Measurements from ENCODE around the gene SMU1.
A peak's percentile ranks its signal among the peaks of the same experiment; 100 is the strongest.
"Not testable (repeated sequence)": the region's sequence is repeated elsewhere in the genome, so short reads cannot be mapped to it uniquely, and the experiment has no call there.

Gene SMU1

DNA sequence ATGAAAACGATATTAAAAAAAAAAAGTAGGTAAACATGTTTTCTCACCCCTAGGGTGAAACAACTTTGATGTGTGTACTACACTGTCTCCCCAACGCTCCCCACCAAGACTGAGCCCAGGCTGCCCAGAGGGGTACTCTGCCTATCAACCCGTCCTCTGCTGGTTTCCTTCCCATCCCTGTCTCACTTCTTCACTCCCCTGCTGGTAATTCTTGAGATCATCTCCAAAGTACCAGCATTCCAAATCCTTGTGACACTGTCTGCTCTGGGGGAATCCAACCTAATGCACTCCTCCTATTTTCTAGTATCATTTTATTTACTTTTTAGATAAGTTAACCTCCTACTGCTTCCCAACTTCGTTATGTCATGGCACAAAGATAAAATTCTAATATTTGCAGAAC, 68.7 kb downstream of the SMU1 start:
- DNase-seq = no peak

DNA sequence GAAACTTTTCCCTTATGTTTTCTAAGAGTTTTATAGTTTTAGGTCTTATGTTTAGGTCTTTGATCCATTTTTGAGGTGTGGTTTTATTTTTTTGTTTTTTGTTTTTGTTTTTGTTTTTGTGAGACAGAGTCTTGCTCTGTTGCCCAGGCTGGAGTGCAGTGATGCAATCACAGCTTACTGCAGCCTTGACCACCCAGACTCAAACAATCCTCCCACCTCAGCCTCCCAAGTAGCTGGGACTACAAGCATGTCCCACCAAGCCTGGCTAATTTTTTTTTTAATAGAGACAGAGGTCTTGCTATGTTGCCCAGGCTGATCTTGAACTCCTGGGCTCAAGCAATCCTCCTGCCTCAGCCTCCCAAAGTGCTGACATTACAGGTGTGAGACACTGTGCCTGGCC, 71.1 kb downstream of the SMU1 start:
- DNase-seq = not testable (repeated sequence)

DNA sequence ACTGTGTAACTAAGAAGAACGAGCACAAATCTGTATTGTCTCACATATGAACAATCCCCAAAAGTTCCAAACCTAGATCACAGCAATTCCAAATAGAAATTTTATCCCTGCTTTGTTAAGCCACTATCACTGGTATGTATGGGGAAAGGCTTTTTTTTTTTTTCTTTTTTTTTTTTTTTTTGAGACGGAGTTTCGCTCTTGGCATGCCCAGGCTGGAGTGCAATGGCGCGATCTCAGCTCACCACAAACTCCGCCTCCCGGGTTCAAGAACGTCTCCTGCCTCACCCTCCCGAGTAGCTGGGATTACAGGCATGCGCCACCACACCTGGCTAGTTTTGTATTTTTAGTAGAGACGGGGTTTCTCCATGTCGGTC, 75.8 kb downstream of the SMU1 start:
- DNase-seq = peak; percentile 52

DNA sequence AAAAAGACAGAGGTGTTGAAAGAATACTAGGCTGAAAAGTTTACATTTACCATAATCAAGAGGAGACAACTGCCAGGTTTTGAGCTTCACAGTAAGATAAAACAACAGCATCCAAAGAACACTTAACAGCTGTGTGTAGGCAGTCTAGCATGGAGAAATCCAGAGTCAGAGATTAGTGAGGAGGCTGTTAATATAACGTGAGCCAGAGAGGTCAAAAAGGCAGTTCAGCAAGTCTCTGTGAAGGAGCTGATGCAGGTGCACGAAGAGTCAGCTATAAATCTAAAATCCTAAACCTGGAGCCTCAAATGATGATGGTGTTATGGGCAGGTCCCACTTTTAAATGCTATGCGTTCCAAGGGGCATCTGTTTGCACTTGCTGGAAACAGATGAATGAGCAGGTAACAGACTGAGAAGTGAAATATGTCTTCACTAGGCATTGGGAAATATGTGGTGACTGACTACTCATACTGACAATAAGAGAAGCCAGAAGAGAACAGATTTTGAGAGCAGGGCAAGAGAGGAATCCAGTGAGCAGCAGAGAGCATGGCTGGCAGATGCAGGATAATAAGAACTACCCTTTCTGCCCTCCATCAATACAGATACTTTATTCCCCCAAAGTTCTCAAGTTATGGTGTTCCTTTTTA, 83.8 kb downstream of the SMU1 start:
- no peak for DNase-seq

DNA sequence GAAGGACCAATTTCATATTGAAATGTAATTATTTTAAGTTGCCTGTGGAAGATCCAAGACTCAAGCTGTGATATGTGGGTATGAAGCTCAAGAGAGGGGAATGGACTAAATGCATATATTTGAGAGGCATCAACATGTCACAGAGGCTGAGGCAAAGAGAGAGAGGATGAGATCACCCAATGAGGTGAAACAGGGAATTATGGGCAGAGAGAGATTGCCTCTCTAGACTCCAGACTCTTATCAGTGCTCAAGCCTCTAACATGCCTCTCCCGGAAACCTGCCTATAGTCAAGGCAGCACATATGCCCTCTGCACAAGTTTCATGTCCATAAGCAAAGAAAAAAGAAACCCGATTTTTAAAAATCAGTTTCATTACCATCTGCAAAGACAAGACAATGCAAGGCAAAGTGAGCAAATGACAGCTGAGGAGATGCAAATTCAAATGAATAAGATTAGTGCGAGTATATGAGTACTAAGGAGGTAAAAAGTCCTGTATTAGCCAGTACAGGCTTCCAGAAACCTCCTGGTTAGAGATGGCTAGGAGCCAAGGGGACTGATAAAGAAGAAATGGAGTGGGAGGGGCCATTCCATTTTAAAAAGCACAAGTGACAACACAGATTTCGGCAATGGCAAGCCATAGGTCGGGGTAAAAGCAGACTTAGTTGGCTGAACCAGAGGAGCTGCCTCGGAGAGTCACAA, 84.4 kb downstream of the SMU1 start:
- no peak for DNase-seq
